NCI-H2171 (cell line): Measurements from ENCODE around the gene USP24.
"Not testable (repeated sequence)": the region's sequence is repeated elsewhere in the genome, so short reads cannot be mapped to it uniquely, and the experiment has no call there.

Experiments
- DNase-seq: peaks from one replicate; lab custom pipeline; 2025; lab: John Stamatoyannopoulos, UW

Gene USP24

DNA sequence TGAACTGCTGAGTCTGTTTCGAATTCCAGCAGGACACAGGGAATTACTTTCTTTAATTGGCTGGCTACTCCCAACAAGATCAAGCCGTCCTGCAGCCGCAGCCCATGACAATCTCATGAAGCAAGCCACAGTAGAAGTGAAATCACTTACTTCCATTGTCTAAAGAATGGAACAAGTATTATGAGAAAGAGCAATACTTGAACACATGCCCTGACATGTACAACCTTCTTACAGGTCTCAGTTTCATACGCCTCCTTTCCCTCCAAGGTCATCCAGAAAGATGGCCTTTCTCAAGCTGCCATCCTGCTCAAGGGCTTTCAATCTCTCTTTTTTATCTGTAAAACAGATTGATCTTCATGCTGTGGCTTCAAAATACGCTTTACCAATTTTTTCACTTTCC, 90.7 kb downstream of the USP24 start:
- no peak for DNase-seq

GRCh38 chr1:55120538-55120937, 94.6 kb downstream of the USP24 start:
- DNase-seq: no peak

GRCh38 chr1:55118651-55119329, 96.4 kb downstream of the USP24 start:
- DNase-seq: no peak

DNA sequence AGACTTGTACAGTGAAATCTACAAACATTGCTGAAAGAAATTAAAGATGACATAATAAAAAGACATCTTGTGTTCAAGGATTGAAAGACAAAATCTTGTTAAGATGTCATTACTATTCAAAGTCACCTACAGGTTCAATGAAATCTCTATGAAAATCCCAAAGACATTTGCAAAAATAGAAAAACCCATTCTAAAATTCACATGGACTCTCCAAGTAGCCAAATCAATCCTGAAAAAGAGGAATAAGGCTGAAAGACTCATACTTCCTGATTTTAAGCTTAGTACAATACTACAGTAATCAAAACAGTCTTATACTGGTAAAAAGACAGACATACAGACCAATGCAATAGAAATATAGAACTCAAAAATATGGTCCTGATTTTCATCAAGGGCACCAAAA, 97.2 kb downstream of the USP24 start:
- no peak for DNase-seq

DNA sequence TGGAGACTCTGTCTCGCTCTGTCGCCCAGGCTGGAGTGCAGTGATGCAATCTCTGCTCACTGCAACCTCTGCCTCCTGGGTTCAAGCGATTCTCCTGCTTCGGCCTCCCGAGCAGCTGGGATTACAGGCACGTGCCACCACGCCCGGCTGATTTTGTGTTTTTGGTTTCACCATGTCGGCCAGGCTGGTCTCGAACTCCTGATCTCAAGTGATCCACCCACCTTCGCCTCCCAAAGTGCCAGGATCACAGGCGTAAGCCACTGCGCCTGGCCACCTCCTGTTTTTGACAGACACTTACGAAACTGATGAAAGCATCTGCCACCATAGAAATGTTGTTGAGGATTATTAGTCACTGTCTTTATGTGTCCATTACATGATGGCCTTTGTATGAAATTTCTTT, 106.2 kb downstream of the USP24 start:
- not testable (repeated sequence) for DNase-seq

DNA sequence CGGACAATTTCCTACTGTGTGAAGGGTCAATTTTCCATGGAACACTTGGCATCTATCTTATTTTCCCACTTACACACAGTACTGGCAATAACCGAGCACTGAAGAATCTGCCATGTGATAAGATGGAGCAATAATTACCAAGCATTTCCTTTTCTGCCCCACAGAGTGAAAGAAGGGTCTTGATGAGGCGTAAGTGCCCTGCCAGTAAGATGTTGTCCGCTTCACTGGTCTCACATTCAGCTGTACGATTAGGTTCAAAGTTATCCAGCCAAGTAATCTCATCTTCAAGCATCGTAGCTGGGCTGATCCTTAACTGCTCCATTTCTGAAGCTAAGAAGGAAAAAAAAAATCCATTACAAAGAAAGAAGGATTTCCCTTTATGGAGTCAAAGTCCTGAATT, 108.1 kb downstream of the USP24 start:
- DNase-seq: no peak

- DNase-seq: no peak
Observed at GRCh38 chr1:55103891-55104290, 111.3 kb downstream of the USP24 start.

- no peak for DNase-seq
Observed at GRCh38 chr1:55095095-55095494, 120.1 kb downstream of the USP24 start.

- DNase-seq: no peak
Observed at GRCh38 chr1:55092475-55092874, 122.7 kb downstream of the USP24 start.

DNA sequence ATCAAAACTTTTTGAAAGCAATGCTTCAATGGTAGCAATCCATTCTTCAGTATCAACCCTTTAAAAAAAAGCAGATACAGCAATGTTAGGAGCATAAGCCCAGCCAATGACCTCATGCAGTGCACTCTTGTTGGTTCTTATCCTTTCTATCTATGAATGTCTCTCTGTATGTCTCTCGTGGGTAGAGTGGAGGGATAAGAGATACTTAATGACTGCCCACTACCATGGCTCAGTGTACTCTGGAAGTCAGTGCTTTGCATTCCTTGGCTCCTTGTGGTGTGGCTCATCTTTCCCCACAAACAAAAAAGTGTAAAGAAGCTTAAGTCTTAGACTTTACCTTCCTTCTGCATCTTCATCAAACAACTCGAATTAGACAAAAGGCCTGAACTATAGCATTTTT, 125.5 kb downstream of the USP24 start:
- no peak for DNase-seq

GRCh38 chr1:55088413-55088812, 126.8 kb downstream of the USP24 start:
- no peak for DNase-seq

GRCh38 chr1:55087439-55087838, 127.7 kb downstream of the USP24 start:
- no peak for DNase-seq

DNA sequence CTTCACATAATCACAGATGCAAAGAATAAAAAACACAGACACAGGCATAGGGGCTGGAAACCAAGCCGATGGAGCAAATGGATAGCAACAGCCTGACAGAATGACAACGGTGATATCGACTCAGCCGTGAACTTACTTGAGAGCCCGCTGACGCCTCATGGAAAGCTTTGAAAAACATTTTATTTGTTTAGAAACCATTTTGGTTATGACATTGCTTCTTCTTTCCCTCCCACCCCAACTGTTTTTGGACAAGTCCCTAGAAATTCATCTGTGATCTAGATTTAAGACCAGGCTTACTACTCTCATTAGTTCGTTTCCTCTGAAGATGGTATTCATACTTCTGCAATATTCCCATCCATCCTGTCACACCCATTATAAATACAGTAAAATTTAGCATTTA, 130.9 kb downstream of the USP24 start:
- DNase-seq: no peak

DNA sequence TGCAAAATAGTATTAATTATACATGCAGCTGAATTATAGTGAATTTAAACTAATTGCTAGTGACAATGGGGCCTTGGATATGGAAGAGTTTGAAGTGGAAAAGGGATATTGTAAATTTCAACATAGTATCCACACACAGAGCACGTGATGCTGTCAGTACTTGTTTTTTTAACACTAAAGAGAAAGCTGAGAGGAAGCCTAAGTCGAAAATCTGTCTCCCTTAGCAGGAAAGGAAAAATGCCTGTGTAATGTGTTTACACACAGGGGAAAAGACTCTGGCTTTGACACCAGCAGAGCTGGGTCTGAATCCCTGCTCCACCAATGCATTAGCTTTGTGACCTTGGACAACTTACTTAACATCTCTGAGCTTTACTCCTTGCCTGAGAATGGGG, 133.3 kb downstream of the USP24 start:
- no peak for DNase-seq

GRCh38 chr1:55081188-55081904, 133.8 kb downstream of the USP24 start:
- DNase-seq: no peak

DNA sequence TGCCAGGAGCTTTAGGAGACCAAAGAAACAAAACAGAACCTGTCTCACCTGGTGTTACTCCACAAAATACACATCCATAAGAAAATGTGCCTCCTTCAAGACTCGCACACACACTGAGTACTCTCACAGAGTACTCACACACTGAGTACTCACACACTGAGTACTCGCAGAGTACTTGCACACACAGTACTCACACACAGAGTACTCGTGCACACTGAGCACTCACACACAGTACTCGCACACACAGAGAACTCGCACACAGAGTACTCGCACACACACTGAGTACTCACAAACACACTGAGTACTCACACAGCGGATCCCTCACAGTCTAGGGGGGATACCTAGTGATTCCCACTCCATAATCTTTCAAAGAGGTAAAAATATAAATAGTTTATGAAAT, 135.5 kb downstream of the USP24 start:
- DNase-seq: no peak

DNA sequence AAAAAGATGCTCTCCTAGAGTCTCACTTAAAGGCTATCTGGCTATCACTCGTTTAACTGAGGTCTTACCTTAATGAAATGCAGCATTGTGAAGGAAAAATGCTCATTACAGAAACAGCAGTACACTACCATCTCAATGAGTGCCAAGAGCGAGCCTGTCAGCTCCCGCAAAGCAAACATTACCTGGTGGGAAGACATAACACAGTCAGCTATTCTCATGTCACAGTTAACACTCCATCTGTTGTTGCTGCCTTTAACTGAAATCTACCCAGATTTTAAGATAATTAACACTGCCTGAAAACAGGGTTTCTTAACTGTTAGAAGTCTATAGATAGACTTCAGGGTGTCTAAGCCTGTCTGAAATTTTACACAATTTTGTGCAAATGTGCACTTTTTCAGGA, 136.7 kb downstream of the USP24 start:
- DNase-seq: peak; percentile 50

DNA sequence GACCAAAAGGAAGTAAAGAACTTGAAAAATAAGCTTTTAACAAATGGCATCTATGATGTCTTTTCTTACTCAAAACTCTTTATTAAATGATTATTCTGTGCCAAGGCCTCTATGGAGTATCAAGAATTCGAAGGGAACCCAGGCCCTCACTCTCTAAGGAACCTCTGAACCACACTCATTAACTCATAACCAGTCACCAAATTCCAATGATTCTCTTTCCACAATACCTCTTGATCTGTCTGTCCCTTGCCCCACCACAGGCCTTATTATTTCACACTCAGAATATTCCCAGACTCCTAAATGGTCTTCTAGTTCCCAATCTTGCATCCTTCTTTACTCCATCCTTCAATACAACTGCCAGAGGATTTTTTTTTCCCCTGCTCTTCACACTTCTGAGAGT, 138.8 kb downstream of the USP24 start:
- no peak for DNase-seq

- DNase-seq: no peak
Observed at GRCh38 chr1:55074455-55074854, 140.7 kb downstream of the USP24 start.

- DNase-seq: no peak
Observed at GRCh38 chr1:55073187-55073916, 141.8 kb downstream of the USP24 start.

DNA sequence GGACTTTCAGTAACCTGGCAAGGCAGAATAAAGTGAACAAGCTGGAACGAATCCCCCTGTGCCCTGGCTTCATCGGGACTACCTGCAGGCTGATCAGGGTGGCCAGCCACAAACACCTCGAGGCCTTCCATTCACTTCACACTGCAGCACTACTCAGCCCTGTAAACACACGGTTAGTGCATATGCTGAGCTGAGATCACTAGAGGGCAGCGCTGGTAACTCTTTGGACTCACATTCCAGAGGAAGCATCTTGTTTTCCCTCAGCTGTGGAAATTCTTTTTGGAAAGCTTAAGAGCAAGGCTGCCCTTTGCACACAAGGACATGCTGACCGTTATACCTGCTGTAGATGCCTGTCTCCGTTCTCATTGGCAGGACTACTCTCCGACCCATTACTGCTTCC, 143.7 kb downstream of the USP24 start:
- peak; percentile 37 for DNase-seq

DNA sequence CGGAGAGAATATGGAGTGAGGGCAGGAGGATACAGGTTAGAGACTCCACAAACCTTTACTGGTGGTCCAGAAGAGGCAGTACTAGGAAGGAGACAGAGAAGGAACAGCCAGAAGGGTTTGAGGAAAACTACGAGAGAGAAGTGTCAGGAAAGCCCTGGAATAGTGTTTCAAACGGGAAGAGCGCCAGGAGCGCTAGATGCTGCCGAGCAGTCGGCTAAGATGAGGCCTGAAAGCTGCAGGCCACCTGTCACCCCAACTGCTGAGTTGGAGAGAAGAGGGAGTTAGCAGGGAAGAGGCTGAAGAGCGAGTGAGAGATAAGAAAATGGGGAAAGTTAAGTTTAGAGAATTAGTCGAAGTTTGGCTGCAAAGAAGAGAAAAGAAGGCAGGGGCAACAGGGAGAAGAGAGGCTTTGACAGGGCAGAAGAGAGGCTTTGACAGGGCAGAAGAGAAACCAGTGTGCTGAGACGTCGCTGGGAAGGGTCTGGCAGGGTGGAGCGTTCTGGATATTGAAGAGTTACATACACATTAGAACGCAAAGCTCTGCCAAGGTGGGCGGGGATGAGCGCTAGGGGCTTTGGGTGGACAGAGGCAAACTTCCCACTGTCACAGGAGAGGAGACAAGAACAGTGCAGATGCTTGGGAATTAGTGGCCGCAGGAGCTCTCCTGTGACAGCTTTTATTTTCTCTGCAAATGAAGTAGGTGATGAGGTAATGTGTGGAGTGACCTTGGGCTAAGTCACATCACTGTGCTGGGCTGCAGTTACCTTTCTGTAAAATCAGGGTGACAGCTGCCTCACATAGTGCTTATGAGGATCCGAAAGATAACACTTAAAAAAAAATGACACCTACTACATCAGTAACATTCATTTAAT, 144.6 kb downstream of the USP24 start:
- peak; percentile 72 for DNase-seq
